GM21576 (cell line): ENCODE data around the gene GAGE10.

Experiments used
- ATAC-seq: cut with Tn5 transposase; IDR thresholded peaks from one replicate; pipeline ENCODE4 v1.9.1; 2021; ENCODE audit warnings: mild to moderate bottlenecking, moderate library complexity; ENCODE audit not compliant: unreplicated experiment

The GAGE10 gene, protein sequence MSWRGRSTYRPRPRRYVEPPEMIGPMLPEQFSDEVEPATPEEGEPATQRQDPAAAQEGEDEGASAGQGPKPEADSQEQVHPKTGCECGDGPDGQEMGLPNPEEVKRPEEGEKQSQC

DNA sequence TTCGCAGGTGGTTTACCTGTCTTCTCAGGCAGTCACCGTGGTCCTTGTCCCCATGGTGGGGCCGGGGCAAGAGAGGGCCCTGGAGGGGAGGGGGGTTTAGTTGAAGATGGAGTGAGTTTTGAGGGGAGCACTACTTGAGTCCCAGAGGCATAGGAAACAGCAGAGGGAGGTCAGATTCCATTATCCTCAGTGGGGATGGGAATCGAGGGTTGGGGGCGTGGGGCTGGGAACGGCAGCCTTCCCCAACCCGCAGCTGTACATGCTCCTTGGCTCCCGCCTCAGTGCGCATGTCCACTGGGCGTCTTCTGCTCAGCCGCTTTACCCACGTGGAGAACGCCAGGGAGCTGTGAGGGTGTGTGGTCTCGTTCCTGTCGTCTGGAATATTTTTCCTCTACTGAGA is at the start of gene GAGE10:
TSS of gene GAGE10 (plus strand) at position 301 of the 400 bp plus-strand sequence. CDS start 1,214 bp downstream, outside the sequence.
- ATAC-seq: no peak

DNA sequence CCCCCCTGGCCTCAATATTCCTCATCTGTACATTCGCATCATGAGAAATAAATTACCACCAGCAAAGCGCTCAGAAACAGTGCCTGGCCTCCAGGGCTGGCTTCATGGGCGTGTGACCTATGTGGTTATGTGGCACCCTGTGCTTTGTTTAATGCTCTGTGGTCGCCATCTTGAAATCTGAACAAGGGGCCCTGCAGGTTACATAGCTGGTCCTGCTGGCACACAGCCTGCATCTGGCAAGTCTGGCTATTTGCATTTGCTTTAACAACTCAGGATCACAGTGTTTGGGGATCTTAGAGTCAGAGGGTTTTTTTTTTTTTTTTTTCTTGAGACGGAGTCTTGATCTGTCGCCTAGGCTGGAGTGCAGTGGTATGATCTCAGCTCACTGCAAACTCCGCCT is 48.8 kb upstream of the GAGE10 start:
- ATAC-seq: no peak

DNA sequence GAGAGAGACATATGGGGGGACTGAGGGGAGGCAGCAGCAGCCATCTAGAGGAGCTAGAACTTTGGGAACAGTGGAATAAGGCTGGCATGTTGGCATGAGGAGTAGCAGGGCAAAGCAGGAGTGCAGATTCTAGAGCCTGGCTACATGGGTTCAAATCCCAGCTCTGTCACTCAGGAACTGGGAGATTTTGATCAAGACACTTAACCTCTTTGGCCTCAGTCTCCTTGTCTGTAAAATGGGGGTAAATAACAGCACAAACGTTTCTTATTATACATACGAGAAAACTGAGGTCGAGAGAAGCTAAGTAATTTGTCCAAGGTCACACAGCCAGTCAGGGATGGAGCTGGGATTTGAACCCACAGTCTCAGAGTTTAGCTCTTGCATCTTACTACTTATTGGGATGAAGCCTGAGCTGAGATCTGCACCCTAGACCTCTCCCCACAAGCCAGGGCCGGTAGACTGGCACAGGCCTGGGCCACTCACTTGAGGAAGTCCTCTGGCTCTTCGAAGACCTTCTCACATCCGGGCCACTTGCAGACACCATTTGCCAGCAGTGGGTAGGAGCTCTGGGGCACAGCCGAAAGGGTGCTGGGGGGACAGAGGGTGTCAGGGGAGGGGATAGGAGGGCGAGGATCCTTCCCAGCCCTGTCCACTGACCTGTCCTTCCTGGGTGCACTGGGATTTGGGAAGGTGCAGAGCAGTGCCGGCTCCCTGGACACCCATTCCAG is 47.0 kb upstream of the GAGE10 start:
- no peak for ATAC-seq

DNA sequence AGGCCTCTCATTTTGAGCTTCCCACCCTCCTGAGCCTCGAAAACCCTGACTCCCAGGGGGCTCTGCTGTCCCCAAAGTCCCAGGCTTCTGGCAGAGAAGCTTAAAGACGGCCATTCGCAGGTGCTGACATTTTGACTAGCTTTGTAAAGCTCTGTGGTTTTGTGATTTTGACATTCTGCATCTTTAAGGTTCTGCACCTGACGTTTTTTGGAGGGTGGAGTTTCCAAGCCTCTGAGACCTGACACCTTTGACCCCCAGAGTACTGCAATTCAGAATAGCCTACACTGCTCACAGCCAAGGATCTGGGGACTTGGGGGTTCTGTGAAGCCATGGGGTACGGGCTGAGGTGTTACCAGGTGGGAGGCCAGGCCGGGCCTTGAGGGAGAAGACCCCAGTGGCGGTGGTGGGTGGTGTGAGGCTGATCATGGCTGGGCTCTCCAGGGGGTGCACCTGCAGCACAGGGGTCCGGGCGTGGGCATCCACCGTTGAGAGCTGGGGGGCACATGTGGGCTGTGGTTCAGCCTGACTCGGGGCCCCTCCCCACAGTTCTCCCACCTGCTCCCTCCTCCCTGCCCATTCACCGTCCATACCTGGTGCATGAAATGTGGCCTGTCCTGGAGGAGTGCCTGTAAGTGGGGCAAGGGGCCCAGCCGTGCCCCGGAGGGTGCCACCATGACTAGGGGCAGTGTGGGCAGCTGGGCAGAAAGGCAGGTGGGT is 46.2 kb upstream of the GAGE10 start:
- no peak for ATAC-seq

DNA sequence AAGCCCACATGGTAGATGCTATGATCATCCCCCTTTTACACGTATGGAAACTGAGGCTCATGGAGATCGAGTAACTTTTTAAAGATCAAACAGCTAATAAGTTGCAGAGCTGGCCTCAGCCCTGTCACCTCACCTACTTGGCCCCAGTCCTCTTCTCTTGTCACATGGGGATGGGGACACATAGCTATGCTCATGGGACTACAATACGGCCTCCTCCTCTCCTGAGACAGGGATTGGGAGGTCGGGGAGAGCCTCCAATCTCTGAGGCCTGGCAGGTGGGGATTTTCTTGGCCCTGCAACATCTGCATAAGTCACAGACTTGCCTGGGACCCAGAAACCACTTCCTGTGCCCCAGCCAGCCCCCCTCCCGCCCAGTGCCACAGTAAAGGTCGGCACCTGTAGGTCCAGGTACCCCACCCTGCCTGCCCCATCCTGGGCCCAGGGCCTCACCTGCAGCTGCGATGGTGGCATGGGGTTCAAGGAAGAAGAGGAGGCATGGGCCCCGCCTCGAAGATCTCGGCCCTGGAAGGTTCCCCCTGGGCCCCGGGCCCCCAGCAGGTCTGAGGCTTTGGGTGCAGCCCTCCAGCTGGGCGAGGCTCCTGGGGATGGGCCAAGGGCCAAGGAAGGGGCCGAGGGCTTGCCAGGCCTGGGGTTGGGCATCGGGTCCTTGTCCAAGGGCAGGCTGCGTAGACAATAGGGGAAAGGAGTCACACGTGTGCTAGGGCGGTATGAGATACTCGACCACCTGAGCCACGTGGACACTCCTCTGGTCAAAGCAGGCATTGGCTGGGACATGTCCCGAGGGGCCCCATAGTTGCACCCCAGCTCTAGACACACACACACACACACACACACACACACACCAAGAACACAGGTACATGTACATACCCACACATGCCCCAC is 45.3 kb upstream of the GAGE10 start:
- ATAC-seq: no peak

DNA sequence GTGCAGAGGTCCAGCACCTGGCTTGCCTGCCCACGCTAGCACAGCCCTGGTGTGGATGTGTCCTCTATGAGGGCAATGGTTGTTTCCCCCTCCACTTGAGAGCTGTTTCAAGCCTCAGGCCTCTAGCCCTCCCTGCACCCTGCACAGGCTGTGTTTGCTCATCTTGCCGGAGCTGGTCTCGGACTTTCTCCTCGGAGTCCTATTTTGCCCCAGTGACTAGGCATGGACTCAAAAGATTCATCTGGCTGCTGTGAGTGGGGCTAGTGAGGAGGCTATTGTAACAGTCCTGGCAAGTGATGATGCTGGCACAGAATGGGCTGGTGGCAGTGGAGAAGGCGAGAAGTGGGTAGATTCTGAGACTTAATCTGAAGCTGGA is 44.7 kb upstream of the GAGE10 start:
- no peak for ATAC-seq

DNA sequence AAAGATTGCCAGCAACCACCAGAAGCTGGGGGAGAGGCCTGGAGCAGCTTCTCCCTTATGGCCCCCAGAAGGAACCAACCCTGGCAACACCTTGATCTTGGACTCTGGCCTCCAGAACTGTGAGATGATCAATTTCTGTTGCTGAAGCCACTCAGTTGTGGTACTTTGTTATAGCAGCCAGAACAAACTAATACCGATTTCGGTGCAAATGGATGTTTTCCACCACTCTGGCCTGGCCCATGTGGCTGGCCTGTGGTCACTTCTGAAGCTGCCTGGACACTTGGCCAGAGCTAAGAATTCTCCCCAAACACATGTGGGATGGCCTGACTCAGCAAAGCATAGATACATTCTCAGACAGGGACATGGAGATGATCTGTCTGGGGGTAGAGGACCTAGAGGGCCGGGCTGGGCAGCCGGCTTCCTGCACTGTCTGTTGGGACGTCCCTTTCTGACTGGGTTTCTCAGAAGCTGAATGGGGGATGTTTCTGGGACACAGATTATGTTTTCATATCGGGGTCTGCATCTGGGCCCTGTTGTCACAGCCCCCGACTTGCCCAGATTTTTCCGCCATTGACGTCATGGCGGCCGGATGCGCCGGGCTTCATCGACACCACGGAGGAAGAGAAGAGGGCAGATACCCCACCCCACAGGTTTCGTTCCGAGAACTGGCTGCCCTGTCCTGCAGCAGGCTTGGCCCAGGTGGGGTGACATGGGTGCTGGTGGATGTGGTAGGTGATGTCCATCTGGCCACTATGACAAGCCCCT is 43.0 kb upstream of the GAGE10 start:
- ATAC-seq: no peak

DNA sequence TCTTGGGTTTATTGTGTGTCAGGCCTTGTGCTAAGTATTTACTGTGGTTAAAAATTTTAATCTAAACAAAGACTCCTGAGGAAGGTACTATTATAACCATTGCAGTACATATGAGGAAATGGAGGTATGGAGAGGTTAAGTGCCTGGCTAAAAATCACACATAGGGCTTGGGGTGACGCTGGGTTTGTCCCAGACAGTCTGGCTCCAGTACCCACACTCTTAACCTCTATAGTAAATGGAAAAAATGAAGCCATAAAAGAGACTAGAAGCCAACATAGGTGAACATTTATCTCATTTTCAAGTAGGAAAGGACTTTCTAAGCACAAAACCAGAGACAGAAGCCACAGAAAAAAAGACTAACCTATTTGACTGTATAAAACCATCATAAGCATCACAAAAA is 40.8 kb upstream of the GAGE10 start:
- no peak for ATAC-seq

DNA sequence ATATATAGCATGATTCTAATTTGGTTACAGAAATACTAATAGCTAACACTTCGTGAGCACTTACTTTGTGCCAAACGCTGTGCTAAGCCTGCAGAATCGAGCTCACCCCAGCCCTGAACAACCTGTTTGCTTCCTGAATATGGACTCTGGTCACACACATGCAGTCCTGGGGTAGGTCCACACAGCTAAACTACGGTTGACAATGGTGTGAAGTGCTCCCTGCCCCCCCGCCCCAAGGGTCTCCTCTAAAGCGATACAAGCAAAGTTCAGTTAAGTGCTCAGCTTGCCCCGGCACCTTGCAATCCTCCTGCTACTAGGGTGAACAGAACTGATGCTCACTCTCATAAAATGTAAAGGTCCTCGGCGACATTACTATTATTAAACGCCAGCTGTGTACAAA is 39.8 kb upstream of the GAGE10 start:
- no peak for ATAC-seq

DNA sequence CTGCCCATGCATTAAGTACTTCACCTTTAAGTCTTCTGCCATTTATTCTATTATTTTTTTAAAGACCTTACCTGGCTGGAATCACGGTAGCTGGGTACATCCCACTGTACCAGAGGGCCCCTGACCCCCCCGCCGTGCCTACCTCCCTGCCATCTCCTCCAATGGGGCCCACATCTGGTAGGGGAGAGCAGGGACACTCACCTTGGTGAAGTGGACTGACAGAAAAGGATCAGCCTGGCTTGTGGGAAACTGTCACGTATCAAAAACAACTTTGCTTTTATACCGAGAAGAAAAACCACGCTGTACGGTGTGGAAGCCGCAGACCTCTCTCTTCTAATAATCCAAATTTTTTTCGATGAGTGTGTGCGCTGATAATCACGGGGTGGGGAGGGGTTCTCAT is 39.0 kb upstream of the GAGE10 start, which contains the start of gene FOXP3:
TSS of gene FOXP3 (minus strand) at position 251 of the 400 bp plus-strand sequence. CDS start 6,205 bp downstream, outside the sequence.
- ATAC-seq: no peak

DNA sequence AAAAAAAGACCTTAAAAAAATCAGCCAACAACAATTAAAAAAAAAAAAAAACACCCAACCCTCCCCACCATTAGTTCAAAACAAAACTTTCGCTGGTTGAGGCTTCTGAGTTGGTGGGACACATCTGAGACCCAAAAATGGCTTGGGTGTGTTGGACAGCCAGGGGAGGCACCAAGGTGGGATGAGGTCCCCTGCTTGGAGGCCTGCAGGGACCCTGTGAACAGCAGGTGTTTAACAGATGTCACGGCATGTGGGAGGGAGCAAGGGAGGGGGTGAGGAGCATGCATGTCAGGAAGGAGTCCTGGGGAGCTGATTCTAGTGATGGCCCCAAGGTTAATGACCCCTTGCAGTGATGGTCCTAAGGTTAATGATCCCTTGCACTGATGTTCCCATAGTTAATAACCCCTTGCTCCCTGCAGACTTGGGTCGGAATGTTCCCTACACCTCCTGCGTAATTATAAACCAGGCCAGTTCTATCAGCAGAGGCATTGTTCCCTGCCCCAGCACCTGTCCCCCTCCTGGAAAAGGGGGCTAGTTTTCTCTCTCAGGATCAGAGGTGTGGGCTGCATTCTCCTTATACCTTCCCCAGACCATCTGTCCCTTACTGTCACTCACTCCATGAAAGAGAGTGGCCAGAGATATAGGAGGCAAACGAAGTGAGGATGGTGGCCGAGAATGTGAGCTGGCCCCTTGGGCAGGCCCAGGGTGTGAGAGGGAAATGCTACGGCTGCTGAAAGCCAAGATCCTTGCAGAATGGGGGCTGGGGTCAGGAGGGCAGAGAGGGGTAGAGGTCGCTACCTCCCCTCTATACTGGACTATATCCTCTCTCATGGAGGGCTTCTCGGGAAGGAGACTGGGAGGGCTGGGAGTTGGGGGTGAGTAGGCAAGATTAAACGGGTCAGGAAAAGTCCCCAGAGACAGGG is 36.7 kb upstream of the GAGE10 start:
- ATAC-seq: no peak

DNA sequence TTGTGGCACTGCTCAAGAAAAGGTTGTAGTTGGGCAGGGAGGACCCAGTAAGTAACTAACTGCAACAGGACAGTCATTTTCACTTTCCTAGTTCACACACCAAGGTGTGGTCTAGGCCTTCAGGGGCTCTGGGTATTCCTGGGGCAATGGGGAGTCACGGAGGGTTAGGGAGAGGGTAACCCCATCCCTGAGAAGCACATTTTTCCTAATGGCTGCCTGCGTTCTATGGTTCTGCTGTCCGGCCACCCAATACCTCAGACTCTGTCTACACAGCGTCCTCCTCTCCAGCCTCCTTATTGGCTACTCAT is 34.8 kb upstream of the GAGE10 start:
- no peak for ATAC-seq

DNA sequence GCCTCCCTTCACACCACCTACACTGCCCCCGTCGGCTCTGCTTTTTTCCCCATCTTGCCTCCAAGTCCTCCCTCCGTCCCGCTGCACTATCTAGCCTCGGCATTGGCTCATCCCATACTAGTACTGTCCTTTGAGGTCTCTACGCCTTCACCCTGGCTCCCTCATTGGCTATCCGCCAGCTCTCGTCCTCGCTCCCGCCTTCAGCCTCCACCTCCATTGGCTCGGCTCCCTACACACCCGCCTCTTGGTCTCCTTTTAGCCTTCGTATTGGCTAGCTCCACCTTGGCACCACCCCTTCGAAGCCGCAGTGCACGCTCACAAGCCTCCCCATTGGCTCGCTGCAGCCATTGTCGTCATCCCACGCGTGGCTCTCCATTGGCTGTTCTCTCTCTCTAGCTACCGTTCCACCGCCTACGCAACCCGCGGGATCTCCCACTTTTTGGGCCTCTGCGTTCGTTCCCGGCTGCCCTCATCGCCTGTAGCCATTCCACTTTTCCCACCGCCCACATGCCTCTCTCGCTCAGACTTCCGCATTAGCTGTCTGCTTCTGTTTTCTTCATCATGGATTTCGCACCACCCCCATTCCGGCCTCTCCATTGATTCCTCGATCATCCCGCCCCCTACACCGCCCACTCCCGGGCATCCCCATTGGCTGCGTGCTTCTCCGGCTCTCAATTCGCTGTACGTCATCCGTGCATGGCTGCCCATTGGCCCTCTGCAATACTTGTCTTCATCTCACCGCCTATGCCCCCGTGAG is 34.3 kb upstream of the GAGE10 start:
- peak; percentile 83 for ATAC-seq

DNA sequence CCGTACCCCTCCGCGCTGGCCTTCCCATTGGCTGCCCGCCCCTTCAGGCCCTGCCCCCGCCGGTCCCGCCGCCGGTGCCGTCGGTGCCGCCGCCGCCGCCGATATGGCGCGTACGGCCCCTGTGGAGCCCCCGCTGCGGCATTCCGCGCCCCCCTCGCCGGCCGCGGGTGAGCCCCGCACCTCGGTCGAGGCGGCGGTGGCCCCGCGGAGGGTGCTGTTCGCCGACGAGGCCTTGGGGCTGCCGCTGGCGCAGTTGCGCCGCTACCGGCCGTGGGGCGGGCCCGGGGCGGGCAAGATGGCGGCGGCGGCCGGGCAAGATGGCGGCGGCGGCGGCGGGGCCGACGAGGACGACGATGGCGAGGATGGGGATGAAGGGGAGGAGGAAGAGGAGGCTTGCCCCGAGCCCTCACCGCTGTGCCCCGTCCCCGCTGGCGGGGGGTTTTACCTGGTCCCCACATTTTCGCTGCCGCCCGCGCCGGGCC is 33.6 kb upstream of the GAGE10 start, which contains the start of gene PPP1R3F:
TSS of gene PPP1R3F (plus strand) at position 27 of the 482 bp plus-strand sequence. CDS start at position 104, 77 bp downstream.
- ATAC-seq: peak; percentile 23

DNA sequence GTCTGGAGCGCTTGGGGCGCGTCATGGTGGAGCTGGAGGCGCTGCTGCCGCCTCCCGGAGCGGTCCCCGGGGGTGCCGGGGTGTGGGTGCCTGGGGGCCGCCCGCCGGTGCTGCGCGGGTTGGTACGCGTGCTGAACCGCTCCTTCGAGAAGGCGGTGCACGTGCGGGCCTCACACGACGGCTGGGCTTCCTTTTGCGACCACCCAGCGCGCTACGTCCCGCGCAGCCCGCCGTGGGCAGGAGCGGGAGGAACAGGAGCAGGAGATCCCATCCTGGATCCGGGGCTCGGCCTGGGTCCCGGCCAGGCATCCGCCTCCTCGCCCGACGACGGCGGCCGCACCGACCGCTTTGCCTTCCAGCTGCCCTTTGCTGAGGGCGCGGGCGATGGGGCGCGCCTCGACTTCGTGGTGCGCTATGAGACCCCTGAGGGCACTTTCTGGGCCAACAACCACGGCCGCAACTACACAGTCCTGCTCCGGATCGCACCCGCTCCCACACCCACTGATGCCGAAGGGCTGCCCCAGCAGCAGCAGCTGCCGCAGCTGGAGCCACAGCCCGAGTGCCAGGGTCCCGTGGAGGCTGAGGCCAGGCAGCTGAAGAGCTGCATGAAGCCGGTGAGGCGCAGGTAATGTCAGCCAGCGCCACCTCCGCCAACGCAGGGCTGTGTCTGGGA is 33.1 kb upstream of the GAGE10 start:
- no peak for ATAC-seq

DNA sequence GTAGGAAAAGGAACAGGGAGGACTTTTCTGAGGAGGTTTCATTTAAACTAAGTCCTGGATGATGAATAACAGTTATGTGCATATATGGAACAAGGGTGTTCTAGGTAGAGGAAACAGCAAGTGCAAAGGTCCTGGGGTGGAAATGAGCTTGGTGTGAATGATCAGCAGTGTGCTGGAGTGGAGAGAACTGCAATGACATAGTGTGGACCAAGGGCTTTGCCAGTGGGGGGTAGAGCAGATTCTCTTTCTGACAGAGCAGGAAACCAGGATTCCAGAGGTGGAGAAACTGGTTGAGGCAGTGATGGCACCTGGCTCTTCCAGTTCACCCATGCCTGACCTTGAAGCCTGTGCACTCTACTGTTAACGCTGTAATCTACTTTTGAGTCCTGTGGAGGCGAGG is 32.1 kb upstream of the GAGE10 start:
- ATAC-seq: no peak

DNA sequence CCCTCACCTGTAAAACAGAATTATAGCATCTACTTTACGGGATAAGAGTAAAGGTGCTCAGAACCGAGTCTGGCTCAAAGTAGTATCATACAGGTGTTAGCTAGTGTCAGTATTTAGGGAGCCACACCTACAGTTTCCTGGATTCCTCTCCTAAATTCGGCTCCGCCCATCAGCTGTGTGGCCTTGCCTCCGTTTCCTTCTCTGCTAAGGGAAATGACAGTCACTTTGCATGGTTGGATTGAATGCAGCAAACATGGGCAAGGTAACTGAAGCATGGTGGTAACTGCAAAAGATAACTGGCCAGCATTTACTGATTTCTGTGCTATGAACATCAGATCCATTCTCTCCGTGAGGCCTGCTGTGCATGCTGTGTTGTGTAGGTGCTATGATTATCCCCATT is 31.0 kb upstream of the GAGE10 start:
- ATAC-seq: no peak

DNA sequence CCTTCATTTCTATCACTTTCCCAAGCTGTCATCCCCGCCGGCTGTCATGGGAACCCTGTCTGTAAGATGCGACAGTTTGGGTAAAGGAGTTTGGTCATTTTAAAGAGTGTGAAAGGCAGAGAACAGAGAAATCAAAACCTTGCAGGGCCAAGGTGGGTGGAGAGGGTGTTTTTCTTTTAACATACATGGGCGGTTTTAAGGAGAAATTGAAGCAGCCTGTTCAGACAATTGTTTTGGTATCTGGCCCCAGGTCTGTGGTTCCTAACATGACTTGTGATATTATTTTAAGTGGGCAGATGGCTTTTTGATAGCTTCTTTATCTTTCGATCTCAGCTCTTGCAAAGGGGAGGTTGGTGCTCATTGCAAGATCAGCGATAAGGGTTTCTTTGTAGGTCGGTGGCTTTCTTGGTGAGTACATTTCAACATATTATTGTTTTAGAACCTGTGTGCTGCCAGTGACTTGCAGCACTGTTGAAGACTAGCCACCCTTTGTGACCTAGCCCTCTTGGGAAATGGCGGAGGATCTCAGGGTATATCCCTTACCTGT is 30.2 kb upstream of the GAGE10 start:
- ATAC-seq: no peak
